GM23248 (cell line): ENCODE results near the gene HASPIN. TPM values are rescaled to one million over a fixed set of nuclear protein-coding genes. Genes with fewer than 3 reads are reported as not detected.

Experiments
- DNase-seq: peaks from one replicate; pipeline ENCODE4 v3.0.0-alpha.2; 2015
- H2AFZ ChIP-seq: fragments of 200-600 bp; sonication (generic); 2 replicates; pipeline ENCODE4 v1.6.1; 2016; ENCODE audit warnings: antibody characterized with exemption
- H3F3A ChIP-seq: fragments of 200-600 bp; sonication (generic); 2 replicates; pipeline ENCODE4 v1.6.1; 2016; ENCODE audit warnings: mild to moderate bottlenecking, antibody characterized with exemption, mixed run types; ENCODE audit not compliant: insufficient read depth
- H3K27ac ChIP-seq: fragments of 200-600 bp; sonication (generic); 2 replicates; pipeline ENCODE4 v1.5.1; 2016; ENCODE audit warnings: mild to moderate bottlenecking
- H3K27me3 ChIP-seq: fragments of 200-600 bp; sonication (generic); replicated peaks from 2 replicates; pipeline ENCODE4 v1.6.1; 2016; ENCODE audit warnings: mild to moderate bottlenecking; ENCODE audit not compliant: insufficient read depth
- H3K36me3 ChIP-seq: fragments of 200-600 bp; sonication (generic); 2 replicates; pipeline ENCODE4 v1.6.1; 2016; ENCODE audit warnings: low read depth, mild to moderate bottlenecking
- H3K4me1 ChIP-seq: fragments of 200-600 bp; sonication (generic); 2 replicates; pipeline ENCODE4 v1.6.1; 2016; ENCODE audit warnings: mild to moderate bottlenecking; ENCODE audit not compliant: insufficient read depth
- H3K4me2 ChIP-seq: fragments of 200-600 bp; sonication (generic); one replicate; pipeline ENCODE4 v1.6.1; 2016; ENCODE audit warnings: mild to moderate bottlenecking; ENCODE audit not compliant: unreplicated experiment
- H3K4me3 ChIP-seq: fragments of 200-600 bp; sonication (generic); 2 replicates; pipeline ENCODE4 v1.5.1; 2016; ENCODE audit warnings: mild to moderate bottlenecking
- H3K79me2 ChIP-seq: fragments of 200-600 bp; sonication (generic); 2 replicates; pipeline ENCODE4 v1.6.1; 2016; ENCODE audit warnings: mild to moderate bottlenecking; ENCODE audit not compliant: insufficient read depth
- H3K9ac ChIP-seq: fragments of 200-600 bp; sonication (generic); 2 replicates; pipeline ENCODE4 v1.6.1; 2016; ENCODE audit warnings: mild to moderate bottlenecking
- H3K9me2 ChIP-seq: fragments of 200-600 bp; sonication (generic); 2 replicates; pipeline ENCODE4 v1.6.1; 2016; ENCODE audit warnings: mixed run types, mild to moderate bottlenecking, moderate library complexity; ENCODE audit not compliant: insufficient read depth
- H3K9me3 ChIP-seq: fragments of 200-600 bp; sonication (generic); one replicate; pipeline ENCODE4 v1.6.1; 2017; ENCODE audit warnings: low read depth
- H4K20me1 ChIP-seq: fragments of 200-600 bp; sonication (generic); 2 replicates; pipeline ENCODE4 v1.6.0; 2016; ENCODE audit not compliant: insufficient read depth
- EZH2 ChIP-seq: fragments of 200-600 bp; sonication (generic); IDR thresholded peaks from 2 replicates; pipeline ENCODE4 v1.6.1; 2018; ENCODE audit warnings: antibody characterized with exemption, mild to moderate bottlenecking; ENCODE audit not compliant: insufficient read depth, poor library complexity, severe bottlenecking
- EZH2phosphoT487 ChIP-seq: fragments of 200-600 bp; sonication (generic); IDR thresholded peaks from 2 replicates; pipeline ENCODE4 v1.6.1; 2018; ENCODE audit warnings: antibody characterized with exemption, moderate library complexity, mild to moderate bottlenecking, low read depth; ENCODE audit not compliant: insufficient read depth
- WGBS, 2 experiments: methylation state at CpG; one replicate each; pipeline ENCODE4 v1.1.6; 2015 to 2017; ENCODE audit warnings: low lambda C conversion rate in 2 of 2, low coverage in 1 of 2; ENCODE audit errors: missing lambda C conversion rate in 2 of 2; 5-methylcytosine and 5-hydroxymethylcytosine counted together
- in situ Hi-C: fragments of 300-500 bp; cut with MboI; formaldehyde crosslinking; loops from 2 replicates; pipeline ENCODE4 v1.15.0; 2020
- polyA plus RNA-seq: library from polyadenylated mRNA; unstranded; fragments of >200 nt; fragmentation: Nextera tagmentation; extraction: Ambion mirVana; gene quantifications from 2 replicates; pipeline ENCODE4 v1.2.1, GENCODE V29; 2016
- total RNA-seq: library from RNA; depleted of rRNA; stranded (reverse); fragments of >200 nt; shearing (Covaris generic); gene quantifications from 2 replicates; pipeline ENCODE4 v1.2.3, GENCODE V29; 2014

HASPIN gene
- total and polyA plus RNA-seq, 2 experiments from 2014 or later, result 1.4 to 1.9 TPM

DNA sequence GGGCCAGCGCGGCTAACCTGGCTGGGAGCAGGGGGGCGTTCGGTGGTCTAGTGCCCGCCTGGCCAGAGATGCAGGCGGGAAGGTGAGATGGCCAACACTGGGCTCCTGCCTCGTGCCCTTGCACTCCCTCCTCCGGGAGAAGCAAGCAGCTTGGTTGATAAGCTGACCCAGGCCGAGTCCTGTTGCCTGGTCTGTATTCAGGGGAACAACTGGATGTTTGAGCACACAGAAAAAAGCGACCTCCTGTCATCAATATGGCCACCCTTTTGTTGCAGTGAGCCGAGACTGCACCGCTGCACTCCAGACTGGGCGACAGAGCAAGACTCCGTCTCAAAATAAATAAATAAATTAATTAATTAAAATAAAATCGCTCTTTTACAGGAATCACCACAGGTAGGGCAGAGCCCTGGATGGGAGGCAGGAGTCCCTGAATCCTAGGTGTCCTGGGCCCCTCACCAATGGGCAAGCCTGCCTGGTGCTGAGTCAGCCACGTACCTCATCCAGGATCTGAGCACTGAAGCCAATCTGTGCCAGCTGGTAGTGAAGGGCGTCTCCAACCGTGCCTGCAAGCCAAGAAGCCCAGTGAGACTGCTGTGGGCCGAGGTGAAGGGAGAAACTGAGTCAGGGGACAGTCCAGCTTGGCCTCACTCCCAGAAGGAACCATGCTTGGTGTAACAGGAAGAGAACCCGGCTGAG, 31.8 kb downstream of the HASPIN start:
- no peak overlapping the region for H2AFZ ChIP-seq
- TF ChIP-seq EZH2phosphoT487, result no peak
- no peak for TF ChIP-seq EZH2
- DNase-seq, result no peak

DNA sequence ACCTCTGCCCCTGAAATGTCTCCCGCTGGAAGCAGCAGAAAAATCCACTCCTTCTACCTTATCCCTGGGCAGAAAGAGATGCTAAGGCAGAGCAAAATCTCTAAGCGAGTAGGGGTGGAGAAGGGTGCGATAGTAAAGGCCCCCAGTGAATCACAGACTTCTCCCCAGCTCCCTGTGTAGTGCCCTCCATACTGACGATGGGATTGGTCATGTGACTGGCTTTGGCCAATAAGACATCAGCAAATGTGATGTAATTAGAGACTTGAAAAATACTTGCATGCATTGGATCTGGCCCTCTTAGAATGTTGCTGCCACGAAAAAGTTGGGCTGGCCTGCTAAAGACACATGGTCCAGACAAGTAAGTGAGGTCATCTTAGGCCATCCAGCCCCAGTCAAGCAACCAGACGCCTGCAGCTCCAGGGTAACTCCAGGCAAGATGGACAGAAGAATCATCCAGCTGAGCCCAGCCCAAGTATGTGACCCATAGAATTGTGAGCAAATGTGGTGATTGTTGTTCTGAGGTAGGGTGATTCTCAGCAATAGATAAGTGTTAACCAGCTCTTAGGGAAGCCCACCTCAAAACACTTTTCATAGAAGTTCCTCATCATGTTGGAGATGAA, 36.0 kb downstream of the HASPIN start:
- Histone ChIP-seq H3K4me3 (no peak overlapping the region), H3K4me1 (no peaks in the 10 kb centered on the region), H3K36me3 (no peaks in the 10 kb centered on the region), H3K79me2 (no peaks in the 10 kb centered on the region), H4K20me1 (no peaks in the 10 kb centered on the region), H3K27ac (no peak overlapping the region), H3K9me2 (no peaks in the 10 kb centered on the region), H3K27me3 (no peaks in the 10 kb centered on the region), H3K4me2 (no peak overlapping the region), H2AFZ (no peak overlapping the region), H3K9me3 (no peaks in the 10 kb centered on the region), H3F3A (no peaks in the 10 kb centered on the region), H3K9ac (no peak overlapping the region)
- no peak for DNase-seq
- WGBS, 2 experiments, result 73 to 80% methylated on average over 6 of the region's 6 CpGs
- in situ Hi-C loops, result no loop called here
- no peak for TF ChIP-seq EZH2
- no peak for TF ChIP-seq EZH2phosphoT487

More for the DNA sequence above, 31.8 kb downstream of the HASPIN start:
- H3K9ac ChIP-seq, result no peak overlapping the region
- H3K4me1 ChIP-seq, result no peaks in the 10 kb centered on the region
- H4K20me1 ChIP-seq, result no peaks in the 10 kb centered on the region
- H3K4me3 ChIP-seq, result no peak overlapping the region
- H3K9me3 ChIP-seq, result no peaks in the 10 kb centered on the region
- no peaks in the 10 kb centered on the region for H3K9me2 ChIP-seq
- no peaks in the 10 kb centered on the region for H3F3A ChIP-seq
- in situ Hi-C loops, result no loop called here
- no peak overlapping the region for H3K27ac ChIP-seq
- no peaks in the 10 kb centered on the region for H3K36me3 ChIP-seq
- WGBS, 2 experiments, result 42 to 45% methylated on average over 20 of the region's 20 CpGs
- H3K79me2 ChIP-seq, result no peaks in the 10 kb centered on the region
- H3K4me2 ChIP-seq, result no peak overlapping the region
- no peaks in the 10 kb centered on the region for H3K27me3 ChIP-seq

- Histone ChIP-seq H3K36me3 (no peaks in the 10 kb centered on the region), H3K4me2 (no peak overlapping the region), H2AFZ (no peak overlapping the region), H3K79me2 (no peaks in the 10 kb centered on the region), H4K20me1 (no peaks in the 10 kb centered on the region), H3K27ac (no peak overlapping the region), H3F3A (no peaks in the 10 kb centered on the region), H3K27me3 (no peaks in the 10 kb centered on the region), H3K4me3 (no peak overlapping the region), H3K4me1 (no peaks in the 10 kb centered on the region), H3K9me3 (no peaks in the 10 kb centered on the region), H3K9me2 (no peaks in the 10 kb centered on the region), H3K9ac (no peak overlapping the region)
- peak; percentile 26 for DNase-seq
- in situ Hi-C loops, result no loop called here
- TF ChIP-seq EZH2 (no peak), EZH2phosphoT487 (no peak)
- WGBS, 2 experiments, result 37 to 41% methylated on average over 21 to 23 of the region's 23 CpGs
Measured at GRCh38 chr17:3761036-3761917, 37.6 kb downstream of the HASPIN start.

DNA sequence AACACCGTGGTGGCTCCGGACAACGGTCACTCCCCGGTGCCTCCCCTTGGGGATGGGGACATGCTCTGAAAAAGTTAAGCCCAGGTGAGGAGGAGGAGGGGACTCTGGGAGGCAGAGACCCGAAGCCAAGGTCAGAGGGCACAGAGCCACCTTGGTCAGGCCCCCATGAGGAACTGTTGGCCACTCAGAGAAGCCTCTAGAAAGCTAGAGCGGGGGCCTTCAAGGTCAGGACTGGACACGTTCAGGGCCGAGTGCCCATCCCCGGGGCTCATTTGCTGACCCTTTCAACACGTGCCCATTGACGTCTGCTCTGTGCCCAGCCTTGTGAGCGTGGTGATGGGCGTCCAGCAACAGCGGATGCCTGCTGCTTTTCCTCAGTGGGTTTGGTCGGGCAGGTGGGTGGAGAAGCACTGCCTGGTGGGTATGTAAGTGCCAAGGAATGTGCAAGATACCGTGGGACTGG, 38.2 kb downstream of the HASPIN start:
- Histone ChIP-seq H3K9me2 (no peaks in the 10 kb centered on the region), H3K9me3 (no peaks in the 10 kb centered on the region), H2AFZ (no peak overlapping the region), H3K27ac (no peak overlapping the region), H3F3A (no peaks in the 10 kb centered on the region), H3K36me3 (no peaks in the 10 kb centered on the region), H3K27me3 (no peaks in the 10 kb centered on the region), H3K4me1 (no peaks in the 10 kb centered on the region), H3K4me2 (no peak overlapping the region), H4K20me1 (no peaks in the 10 kb centered on the region), H3K4me3 (no peak overlapping the region), H3K79me2 (no peaks in the 10 kb centered on the region), H3K9ac (no peak overlapping the region)
- TF ChIP-seq EZH2phosphoT487, result no peak
- TF ChIP-seq EZH2, result no peak
- in situ Hi-C loops, result no loop called here
- DNase-seq, result no peak
- 67 to 71% methylated on average over 15 to 16 of the region's 16 CpGs for WGBS, 2 experiments
